DMS153 treated with DMSO at 0.1 percent for 48 hours (cell line): Measurements from ENCODE around the gene BTBD1.
"Not testable (repeated sequence)": the region's sequence is repeated elsewhere in the genome, so short reads cannot be mapped to it uniquely, and the experiment has no call there.

Experiments used
- DNase-seq: peaks from one replicate; lab custom pipeline; 2025; ENCODE audit not compliant: unreplicated experiment; lab: John Stamatoyannopoulos, UW

The BTBD1 gene

DNA sequence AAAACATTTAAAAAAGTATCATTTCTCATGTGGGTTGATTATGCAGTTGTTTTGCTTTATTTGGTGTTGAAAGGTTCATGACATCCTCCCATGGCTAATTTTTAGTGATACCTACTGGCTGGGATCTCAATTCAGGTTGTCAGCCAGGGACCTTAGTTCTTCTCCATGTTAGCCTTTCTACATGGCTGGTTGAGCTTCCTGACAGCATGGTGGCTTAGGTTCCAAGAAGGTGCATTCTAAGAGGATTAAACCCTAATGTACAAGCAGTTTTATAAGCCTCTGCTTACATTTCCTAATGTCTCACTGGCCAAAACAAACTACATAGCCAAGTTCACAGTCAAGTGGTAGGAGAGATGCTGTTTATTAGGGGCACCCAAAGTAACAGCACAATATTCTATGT is 31.0 kb upstream of the BTBD1 start:
- DNase-seq, result no peak

DNA sequence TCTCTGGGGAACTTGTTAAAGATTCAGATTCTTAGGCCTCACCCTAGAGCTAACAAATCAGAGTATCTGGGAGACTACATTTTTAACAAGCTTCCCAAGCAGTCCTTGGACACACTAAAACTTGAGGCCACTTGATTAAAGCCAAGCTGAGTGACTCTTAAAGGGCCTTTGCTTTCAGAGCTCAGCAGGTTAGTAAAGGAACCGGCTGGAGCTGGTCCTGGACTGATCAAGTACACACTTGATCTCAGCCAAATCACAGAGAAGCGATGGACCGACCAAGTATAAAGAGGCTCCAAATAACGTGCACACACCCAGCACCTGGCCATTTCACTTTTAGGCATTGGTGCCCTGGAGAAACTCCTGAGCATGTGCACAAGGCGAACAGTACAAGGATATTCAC is 27.5 kb upstream of the BTBD1 start:
- DNase-seq, result no peak

DNA sequence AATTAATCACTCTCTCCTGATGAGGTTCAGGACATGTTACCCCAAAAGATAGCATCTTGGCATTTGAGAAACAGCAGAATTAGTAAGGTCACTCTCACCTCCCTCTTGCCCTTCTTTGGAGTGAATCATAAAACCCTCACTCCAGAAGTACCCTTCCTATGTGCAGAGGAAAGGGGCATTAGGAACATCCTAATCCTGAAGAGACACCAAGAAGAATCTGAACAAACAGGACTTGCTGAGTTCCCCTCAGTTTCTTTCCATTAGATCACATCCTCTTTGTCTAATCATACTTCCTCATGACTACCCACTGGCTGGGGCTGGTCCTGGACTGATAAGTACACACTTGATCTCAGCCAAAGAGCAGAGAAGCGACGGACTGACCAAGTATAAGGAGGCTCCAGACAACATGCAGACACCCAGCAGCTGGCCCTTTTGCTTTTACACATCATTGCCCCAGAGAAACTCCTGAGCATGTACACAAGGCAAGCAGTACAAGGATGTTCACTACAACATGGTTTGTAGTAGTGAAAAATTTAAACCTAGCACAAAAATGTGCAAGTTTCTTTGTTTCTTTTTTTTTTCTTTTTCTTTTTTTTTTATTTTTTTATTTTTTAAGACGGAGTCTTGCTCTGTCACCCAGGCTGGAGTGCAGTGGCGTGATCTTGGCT is 25.4 kb upstream of the BTBD1 start:
- no peak for DNase-seq

DNA sequence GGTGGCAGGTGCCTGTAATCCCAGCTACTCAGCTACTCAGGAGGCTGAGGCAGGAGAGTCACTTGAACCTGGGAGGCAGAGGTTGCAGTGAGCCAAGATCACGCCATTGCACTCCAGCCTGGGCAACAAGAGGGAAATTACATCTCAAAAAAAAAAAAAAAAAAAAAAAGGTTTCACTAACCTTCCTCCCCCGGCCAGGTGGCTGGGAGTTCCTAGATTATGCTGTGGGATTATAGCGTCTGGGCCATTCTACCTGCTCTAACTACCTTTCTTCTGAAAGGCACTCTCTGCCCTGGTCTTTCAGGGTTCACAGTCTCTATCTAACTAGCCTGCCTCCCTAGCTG is 24.9 kb upstream of the BTBD1 start:
- not testable (repeated sequence) for DNase-seq

DNA sequence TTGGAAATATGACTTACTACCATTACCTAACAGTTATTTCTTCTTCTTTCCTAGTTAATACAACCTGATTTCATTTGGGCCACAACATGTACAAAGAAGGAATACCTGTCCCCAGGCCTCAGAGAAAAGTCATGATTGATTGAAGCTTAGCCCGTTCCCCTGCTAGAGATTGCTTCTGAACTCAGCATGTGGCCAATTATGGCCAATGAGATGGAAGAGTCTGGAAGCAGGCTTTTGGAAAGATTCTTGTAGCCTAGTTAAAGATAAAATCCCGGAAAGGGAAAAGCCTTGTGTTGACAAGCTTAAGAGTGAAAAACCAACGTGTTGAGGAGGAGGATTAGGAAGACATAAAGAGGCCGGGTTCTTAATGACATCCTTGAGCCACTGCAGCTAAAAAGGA is 23.4 kb upstream of the BTBD1 start:
- no peak for DNase-seq

DNA sequence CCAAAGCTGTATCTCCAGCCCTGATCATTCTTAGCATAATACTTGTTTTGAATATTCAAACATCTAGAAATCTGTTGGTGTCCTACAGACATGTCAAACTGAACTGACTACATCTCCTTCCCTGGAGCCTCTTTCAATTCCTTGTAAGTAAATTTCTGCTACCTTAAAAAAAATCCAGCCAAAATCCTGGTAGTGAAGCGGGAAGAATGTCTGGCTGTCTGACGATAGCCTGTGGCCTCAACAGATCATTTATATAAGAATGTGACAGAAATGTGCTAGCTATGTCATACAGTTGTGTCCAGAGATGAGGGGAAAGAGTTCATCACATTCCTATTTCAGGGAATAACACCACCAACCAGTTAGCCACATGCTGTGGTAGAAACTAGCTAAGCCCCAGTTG is 21.8 kb upstream of the BTBD1 start:
- no peak for DNase-seq

DNA sequence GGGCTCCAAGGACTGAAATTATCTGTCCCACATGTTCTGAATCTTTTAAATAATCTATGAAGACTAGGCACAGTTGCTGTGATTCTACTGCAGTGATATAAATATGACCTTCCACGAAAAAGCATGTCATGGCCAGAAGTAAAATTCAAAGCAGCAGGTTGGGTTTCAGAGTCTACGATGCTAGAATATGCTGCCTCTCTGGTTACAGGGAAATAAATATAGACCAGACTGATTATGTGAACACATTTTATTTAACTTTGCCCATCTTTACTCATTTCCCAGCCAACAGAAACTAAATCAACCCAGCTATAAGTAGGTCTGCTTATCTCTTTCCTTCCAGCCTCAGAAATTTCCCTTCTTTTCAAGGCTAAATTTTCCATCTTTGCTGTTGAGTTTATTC is 20.5 kb upstream of the BTBD1 start:
- DNase-seq, result no peak

DNA sequence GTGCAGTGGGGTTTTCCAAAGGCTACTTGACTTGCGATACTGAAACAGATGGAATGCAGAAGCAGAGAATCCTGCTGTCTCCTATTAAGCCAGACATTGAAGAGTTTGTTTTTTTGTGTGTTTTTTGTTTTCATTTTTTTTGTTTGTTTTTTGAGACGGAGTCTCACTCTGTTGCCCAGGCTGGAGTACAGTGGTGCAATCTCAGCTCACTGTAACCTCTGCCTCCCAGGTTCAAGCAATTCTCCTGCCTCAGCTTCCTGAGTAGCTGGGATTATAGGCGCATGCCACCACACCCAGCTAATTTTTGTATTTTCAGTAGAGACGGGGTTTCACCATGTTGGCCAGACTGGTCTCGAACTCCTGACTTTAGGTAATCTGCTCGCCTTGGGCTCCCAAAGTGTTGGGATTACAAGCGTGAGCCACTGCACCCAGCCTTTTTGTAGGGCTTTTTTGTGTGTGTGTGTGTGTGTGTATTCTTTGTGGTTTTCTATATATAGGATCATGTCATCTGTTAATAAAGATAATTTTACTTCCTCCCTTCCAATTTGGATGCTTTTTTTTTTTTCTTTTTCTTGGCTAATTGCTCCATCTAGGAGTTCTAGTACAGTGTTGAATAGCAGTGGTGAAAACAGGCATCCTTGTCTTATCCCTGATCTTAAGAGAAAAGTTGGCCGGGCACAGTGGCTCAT is 19.0 kb upstream of the BTBD1 start:
- DNase-seq, result not testable (repeated sequence)

DNA sequence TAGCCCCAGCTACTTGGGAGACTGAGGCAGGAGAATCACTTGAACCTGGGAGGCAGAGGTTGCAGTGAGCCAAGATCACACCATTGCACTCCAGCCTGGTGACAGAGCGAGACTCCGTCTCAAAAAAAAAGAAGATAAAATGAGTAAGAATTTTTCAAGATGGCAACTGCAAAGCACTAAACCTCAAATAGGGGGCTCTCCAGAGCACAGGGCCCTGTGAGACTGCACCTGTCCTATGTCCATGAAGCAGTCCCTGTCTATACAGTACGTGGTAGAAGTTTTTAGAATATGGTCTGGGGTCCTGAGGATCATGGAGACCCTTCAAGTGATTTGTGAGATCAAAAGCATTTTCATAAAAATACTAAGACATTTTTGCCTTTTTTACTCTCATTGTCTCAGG is 18.4 kb upstream of the BTBD1 start:
- not testable (repeated sequence) for DNase-seq

DNA sequence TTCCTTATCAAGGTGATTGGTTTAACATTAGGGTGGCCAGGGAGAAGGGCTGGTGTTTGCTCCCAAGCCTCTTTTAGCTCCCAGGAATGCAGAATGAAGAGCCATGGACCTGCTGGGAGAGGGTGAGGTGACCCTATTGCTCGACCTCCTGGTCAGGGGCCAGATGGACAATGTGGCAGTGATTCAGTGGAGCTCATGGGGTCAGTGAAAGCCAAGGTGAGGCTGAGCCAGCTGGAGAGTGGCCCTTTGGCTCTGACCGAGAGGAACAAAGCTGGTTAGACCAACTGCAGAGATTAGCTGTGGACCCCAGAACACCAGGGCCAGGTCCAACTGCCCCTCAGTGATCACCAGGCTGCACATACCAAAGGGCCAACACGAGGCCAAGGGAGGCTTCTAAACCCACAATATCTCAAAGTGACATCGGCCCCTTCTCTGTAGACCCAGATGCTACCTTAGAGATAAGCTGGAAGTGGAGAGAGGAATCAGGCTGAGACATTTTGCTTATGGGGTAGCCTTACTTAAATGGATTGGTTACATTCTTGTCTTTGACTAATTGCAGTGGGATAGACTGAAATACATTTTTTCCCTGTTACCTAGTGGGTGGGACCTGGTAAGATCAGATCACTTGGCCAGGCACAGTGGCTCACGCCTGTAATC is 15.8 kb upstream of the BTBD1 start:
- DNase-seq, result no peak

DNA sequence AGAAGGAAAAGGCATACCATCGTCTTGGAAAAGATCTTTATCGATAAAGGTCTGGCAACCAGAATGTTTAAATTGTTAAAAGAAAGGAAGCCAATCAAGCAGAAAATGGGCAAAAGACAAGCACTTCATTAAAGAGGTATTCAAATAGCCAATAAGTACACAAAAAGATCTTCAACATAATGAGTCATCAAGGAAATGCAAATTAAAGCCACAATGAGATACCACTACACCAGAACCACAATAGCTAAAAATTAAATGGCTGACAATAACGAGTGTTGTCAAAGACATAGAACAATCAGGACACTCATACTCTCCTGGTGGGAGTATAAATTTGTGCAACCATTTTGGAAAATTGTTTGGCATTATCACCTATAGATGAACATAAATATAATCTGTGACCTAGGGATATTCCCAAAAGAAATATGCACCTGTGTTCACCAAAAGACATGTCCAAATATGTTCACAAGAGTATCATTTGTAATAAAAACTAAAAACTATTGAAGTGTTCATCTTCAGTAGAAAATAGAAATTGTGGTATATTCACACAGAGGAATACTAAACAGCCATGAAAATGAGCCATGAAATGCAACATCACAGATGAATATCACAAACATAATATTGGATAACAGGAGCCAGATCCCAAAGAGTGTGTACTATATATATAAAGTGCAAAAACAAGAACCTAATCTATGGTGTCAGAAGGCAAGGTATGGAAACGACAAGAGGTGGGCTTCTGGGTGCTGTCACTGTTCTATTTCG is 14.4 kb upstream of the BTBD1 start:
- no peak for DNase-seq

DNA sequence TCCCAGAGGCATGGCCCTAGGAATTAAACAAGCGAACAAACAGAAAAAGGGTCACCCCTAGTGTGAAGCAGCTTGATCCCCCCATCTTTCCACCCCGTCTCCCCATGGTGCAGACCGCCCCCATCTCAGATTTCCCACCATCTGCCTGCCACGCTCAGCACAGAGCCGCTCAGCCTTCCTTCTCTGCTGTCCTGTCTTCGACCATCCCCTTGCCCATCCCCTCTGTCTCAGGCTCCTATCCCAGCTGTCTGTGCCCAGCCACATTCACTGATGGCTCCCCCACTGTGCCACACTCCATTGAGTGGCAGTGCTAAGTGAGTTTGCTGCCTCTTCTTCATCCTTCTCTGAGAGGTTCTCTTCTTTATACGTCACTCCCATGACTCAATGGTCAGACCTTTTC is 11.7 kb upstream of the BTBD1 start:
- DNase-seq, result no peak

DNA sequence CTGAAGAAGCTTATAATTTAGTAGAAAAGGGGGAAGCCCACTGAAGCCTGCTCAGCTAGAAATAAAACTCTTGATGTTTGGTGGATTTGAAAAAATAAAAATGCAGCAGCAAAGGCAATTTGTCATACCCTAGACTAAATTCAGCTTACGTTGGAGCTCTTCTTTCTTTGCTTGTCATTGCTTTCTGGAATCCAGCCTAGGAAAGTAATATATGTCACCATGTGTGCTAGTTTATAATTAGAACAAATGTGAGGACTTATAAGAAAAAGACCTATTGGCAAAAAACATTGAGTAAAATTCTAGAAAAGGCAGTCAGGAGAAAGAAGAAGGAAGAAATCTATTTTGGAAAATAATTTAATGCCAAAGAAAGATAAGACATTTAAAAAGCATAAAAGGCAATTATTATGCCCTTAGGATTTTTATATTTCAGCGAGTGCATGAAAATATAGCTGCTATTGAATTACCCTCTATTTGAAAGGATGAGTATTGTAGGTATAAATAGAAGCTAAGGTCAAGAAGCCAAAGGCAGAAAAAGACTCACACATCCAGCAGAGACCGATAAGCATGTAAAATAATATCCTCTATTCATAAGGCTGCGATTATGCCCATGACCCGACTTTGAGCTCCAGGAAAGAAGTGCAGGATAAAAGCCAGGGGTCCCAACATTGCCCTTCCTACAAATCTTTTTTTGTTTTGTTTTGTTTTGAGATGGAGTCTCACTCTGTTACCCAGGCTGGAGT is 10.6 kb upstream of the BTBD1 start:
- no peak for DNase-seq

DNA sequence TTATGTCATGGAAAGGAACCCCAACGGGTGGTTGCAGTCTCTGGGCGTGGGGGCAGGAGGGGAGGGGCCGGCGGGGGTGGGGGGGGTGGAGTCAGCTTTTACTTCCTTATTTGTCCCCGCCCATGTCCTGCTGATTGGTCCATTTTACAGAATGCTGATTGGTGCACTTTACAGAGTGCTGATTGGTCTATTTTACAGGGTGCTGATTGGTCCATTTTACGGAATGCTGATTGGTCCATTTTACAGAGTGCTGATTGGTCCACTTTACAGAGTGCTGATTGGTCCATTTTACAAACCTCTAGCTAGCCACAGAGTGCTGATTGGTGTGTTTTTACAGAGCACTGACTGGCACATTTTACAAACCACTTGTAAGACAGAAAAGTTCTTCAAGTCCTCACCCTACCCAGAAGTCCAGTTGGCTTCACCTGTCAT is 2.2 kb upstream of the BTBD1 start:
- DNase-seq, result not testable (repeated sequence)

DNA sequence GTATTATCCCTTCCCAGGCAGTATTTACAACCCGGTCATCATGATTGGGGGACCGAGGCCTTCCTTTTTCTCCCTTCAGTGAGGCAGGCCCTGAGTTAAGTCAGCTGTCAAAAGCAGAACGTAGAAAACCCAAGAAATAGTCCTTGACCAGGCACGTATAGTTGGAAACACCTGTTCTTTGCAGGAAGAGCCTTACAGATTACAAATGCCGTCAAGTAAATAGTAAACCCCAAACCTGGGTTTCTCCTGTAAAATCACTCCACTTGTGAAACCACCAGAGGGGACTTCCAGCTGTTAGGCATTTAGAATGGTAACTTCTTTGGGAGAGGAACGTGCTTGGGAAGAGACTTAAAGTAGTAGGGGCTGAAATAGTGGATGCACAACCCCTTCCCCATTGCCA is 1.0 kb upstream of the BTBD1 start:
- no peak for DNase-seq

DNA sequence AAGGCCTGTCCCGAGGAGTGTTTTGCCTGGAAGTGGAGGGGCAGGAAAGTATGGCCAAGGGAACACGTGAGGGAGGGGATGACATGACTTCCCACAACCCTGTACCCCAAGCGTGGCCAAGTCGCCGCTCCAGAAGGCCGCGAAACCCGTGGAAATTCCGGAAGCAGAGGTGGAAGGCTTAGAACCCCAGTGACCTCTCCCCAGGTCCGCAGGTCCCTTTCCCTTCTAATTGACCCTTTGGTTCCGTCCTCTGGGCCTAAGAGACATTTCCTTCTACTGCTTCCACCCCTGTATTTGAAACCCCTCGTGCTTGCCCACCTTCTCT is 548 bp upstream of the BTBD1 start:
- no peak for DNase-seq

DNA sequence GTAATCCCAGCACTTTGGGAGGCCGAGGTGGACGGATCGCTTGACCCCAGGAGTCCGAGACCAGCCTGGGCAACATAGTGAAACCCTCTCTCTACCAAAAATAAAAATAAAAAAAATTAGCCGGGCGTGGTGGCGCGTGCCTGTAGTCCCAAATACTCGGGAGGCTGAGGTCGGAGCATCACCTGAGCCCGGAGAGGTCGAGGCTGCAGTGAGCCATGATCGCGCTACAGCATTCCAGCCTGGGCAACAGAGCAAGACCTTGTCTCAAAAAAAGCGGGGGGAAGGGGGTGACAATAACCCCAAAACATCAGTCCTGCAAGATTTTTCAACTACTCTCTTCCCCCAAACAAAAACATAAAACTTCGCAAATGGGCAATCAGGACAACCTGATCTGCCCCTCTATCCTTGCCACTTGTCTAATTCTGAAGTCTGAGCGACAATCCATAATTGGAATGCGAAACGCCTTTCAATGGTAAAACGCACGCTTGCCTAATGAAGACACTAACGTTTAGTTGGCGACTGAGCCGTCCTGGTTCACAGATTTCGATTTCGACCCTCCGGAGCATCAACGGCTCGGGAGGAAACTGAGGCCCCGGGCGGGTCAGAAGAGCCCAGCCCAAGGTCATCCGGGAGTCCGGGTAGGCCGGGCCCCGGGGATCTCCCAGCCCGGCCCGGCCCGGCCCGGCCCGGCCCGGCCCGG is 868 bp downstream of the BTBD1 start:
- DNase-seq, result no peak

DNA sequence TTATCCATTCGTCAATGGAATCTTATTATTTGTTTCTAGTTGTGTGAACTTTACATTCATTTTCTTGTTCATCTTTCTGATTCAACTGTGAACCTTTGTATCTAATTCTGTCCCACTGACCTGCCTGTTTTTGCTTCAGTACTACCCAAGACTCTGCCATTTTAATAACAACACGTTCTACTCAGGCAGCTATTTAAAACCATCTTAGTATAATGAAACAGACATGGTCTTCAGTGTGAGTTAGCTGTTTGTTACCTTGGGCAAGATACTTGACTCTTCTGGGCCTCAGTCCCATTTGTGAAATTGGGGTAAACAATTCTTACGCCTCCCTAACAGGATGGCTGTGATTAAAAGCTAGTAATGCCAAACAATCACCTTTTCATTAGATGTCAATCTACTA is 1.6 kb downstream of the BTBD1 start:
- DNase-seq, result no peak

DNA sequence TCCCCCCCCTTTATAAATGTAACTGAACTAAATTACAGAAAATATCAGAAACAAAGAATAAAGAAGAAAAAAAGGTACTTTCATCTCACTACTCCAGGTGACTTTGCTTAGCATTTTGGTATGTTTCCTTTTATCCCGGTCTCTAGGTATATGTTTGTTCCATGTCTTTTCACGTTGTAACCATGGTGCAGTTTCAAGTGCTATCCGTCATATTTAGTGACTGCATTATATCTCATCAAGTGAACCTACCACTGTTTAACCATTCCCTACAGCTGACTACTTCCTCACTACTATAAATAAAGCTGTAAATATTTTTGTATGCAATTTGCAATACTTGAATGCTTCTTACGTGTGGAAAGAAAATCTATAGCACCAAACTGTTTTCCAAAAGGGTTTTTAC is 2.2 kb downstream of the BTBD1 start:
- DNase-seq, result no peak

DNA sequence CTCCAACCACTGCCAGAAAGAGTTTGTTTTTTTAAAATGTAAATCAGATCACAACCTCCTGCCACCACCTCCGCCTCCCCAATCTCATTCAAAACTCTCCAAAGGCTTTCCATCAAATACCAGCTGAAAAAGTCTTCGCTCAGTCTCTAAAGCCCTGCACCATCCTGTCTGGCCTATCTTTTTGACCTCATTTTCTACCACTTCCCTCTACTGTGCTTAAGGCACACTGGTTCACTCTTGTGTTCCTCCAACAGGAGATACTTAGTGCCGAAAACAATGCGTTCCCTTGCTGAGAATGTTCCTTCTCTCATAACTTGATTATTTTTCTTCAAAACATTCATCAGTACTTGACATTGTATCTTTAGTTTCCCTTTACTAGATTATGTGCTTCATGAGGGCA is 3.5 kb downstream of the BTBD1 start:
- no peak for DNase-seq

DNA sequence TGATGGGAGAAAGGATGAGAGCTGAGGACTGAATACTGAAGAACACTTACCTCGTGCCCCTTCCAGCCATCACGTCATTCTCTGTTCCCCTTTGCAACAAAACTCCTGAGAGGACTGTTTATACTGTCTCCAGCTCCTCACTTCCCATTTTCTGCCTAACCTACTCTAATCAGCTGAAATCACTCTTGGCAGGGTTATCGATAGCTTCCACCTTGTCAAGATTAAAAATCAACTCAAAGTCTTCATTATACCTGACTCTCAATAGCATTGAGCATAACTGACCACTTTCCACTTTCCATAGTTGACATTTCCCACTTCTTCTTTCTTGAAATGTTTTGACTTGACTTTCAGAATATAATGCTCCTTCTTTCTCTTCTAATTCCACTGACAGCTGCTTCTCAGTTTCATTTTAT is 4.3 kb downstream of the BTBD1 start:
- DNase-seq, result no peak
